Bronchial epithelial cell (primary cell): ENCODE measurements around the gene ADGRL3. TPM values are rescaled to one million over a fixed set of nuclear protein-coding genes. Genes with fewer than 3 reads are reported as not detected.
A peak's percentile ranks its signal among the peaks of the same experiment; 100 is the strongest.

Experiments used
- DNase-seq: peaks from one replicate; pipeline ENCODE4 v3.0.0-alpha.2; 2010; ENCODE audit warnings: low read depth
- FAIRE-seq: peaks from 2 replicates; lab custom pipeline; 2011; peaks lifted over from hg19 to GRCh38; lab: Jason Lieb, UNC
- H3K27me3 ChIP-seq: 2 replicates; pipeline ENCODE4 v1.5.1; 2011; ENCODE audit warnings: low read length; ENCODE audit not compliant: control insufficient read depth, insufficient read depth
- H3K36me3 ChIP-seq: 2 replicates; pipeline ENCODE4 v1.5.1; 2011; ENCODE audit warnings: low read length; ENCODE audit not compliant: control insufficient read depth, insufficient read depth
- H3K4me3 ChIP-seq: 2 replicates; pipeline ENCODE4 v1.5.1; 2011; ENCODE audit warnings: mild to moderate bottlenecking, low read depth, low read length, control low read depth
- CTCF ChIP-seq: IDR thresholded peaks from 2 replicates; pipeline ENCODE4 v1.5.1; 2011; ENCODE audit warnings: mild to moderate bottlenecking, moderate library complexity, low read length, control low read depth, inconsistent platforms; ENCODE audit not compliant: insufficient read depth, severe bottlenecking
- total RNA-seq: library from RNA; depleted of rRNA; stranded (reverse); fragments of >200 nt; gene quantifications from 2 replicates; pipeline ENCODE4 v1.2.1, GENCODE V29; 2014

The ADGRL3 gene
- total RNA-seq, 1 donor from 2014 or later, result under 0.01 TPM

DNA sequence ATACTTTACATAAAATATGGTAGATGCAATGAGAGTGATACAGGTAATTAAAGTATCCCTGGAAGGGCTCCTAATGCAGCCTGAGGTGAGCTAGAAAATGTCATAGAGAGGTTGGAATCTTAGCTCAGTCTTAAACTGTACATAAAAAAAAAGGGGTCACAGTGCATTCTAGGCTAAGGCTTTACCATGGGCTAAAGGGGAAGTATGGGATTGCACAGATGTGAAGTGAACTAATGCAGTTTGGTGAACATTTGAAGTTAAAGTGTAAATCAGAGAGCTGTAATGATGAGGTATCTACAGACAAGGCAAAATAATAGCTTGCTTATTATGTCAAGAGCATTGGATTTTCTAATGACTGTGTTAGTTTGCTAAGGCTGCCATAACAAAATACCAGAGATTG is 405.9 kb downstream of the ADGRL3 start:
- no peak for TF ChIP-seq CTCF
- Histone ChIP-seq H3K27me3 (no peaks in the 10 kb centered on the region), H3K4me3 (no peak overlapping the region), H3K36me3 (no peaks in the 10 kb centered on the region)
- FAIRE-seq (no peak), DNase-seq (no peak)

DNA sequence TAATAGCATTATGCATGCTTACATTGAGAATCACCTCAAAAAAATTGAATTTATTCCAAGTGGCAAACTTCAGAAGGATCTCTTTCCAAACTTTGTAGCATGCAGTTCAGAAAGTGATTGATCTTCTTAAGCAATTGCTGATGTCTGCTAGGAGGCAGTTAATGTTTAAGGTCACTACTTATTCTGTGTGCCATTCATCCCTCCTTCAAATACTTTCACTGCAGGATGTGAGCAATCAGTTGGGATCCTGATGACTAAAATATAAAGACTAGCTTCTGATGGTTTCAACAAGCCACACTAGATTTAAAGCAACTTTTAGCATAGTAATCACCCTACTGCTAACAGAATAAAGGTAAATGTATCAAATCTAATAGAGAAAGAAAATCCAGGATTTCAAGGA is 414.1 kb downstream of the ADGRL3 start:
- DNase-seq (peak; percentile 59), FAIRE-seq (no peak)
- TF ChIP-seq CTCF, result no peak
- Histone ChIP-seq H3K4me3 (no peak overlapping the region), H3K27me3 (no peaks in the 10 kb centered on the region), H3K36me3 (no peaks in the 10 kb centered on the region)

- Histone ChIP-seq H3K4me3 (no peak overlapping the region), H3K27me3 (no peaks in the 10 kb centered on the region), H3K36me3 (no peaks in the 10 kb centered on the region)
- DNase-seq, result no peak
- no peak for FAIRE-seq
- no peak for TF ChIP-seq CTCF
These were observed 419.4 kb downstream of the ADGRL3 start for GRCh38 chr4:61619528-61619927.

DNA sequence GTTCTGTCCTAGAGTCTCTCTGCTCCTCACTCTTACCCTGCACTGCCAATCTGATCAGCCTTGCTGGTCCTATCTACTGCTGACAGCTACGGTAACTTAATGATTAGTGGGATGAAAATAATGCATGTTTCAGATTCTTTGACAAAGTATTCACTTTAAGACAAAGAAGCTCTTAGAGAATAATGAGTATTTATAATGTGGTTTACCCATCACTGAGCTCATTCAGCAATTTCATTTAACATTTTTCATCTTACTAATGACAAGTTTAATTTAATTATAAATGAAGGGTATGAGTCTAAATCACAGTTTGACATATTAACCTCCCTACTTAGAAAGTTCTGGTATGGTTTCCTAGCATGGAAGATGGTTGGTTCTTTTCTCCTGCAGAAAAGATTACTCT is 428.2 kb downstream of the ADGRL3 start:
- no peak for FAIRE-seq
- no peak for TF ChIP-seq CTCF
- no peak for DNase-seq
- H3K4me3 ChIP-seq, result no peak overlapping the region
- no peaks in the 10 kb centered on the region for H3K36me3 ChIP-seq
- H3K27me3 ChIP-seq, result no peaks in the 10 kb centered on the region

DNA sequence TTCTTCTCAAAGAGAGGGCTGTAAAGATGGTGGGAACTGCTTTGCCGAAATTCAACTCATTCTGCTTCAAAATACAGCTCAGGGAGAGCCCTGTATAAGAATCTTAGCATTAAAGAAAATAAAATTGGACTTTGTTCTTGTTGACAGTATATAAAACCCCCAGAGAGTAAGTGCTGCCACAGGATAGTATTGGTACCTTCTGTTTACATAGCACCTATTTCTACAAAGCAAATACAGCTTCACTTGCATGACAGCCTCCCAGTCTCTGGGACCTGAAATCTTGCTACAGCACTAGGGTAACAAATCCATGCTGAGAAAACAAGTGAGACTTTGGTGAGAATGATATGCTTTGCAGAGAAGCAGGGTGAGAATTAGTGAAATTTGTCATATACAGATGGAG is 428.6 kb downstream of the ADGRL3 start:
- DNase-seq, result no peak
- no peak for FAIRE-seq

More for the DNA sequence above, 428.6 kb downstream of the ADGRL3 start:
- no peak for TF ChIP-seq CTCF
- Histone ChIP-seq H3K4me3 (no peak overlapping the region), H3K27me3 (no peaks in the 10 kb centered on the region), H3K36me3 (no peaks in the 10 kb centered on the region)
